Measurements from ENCODE around the gene NIPBL.
"Not testable (repeated sequence)": the region's sequence is repeated elsewhere in the genome, so short reads cannot be mapped to it uniquely, and the experiment has no call there.

Gene NIPBL

GRCh38 chr5:36900283-36900682 is 23.7 kb downstream of the NIPBL start:
- no peak for DNase-seq (ENCODE audit: low read depth in 2 of 2, low spot score in 1 of 2)

- not testable (repeated sequence) for DNase-seq (ENCODE audit: low read depth in 2 of 2, low spot score in 1 of 2)
Measured at GRCh38 chr5:36901077-36901476, 24.5 kb downstream of the NIPBL start.

GRCh38 chr5:36901856-36902255 is 25.3 kb downstream of the NIPBL start:
- no peak for DNase-seq (ENCODE audit: low read depth in 2 of 2, low spot score in 1 of 2)

- DNase-seq (ENCODE audit: low read depth in 2 of 2, low spot score in 1 of 2), result no peak
Measured at GRCh38 chr5:36902353-36902752, 25.8 kb downstream of the NIPBL start.

GRCh38 chr5:36904677-36905076 is 28.1 kb downstream of the NIPBL start:
- no peak for DNase-seq (ENCODE audit: low read depth in 2 of 2, low spot score in 1 of 2)

DNA sequence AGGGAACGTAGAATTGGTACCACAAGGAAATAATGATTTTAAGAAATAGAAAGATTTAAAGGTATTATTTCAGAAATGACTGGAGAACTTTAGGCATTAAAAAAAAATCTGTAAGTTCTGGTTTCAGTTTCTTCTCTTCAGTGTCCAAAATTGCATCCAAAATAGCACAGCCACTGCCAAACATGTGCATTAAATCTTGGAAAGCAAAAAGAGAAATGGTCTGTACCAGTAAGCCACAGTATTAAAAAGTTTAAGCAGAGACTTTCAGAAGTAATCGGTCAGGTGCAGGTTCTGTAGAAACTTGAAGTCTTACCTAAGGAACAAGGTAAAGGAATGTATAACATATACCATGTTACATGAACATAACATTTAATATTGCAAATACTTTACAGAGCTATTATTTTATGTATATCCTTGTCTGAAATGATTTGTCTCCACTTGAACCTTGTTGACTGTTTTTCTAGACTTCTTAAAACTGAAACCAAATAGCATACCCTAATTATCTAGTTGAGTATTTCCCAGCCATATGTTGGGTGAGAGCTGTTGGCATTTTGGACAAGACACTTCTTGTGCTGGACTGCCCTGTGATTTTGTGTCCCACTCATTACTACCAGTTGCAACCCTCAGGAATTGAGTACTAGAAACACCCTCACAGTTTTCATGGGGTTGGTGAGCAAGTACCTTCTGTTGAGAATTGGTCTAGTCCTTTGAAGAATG is 32.1 kb downstream of the NIPBL start:
- DNase-seq (ENCODE audit: low read depth in 2 of 2, low spot score in 1 of 2), result no peak

GRCh38 chr5:36915653-36916052 is 39.1 kb downstream of the NIPBL start:
- no peak for DNase-seq (ENCODE audit: low read depth in 2 of 2, low spot score in 1 of 2)

DNA sequence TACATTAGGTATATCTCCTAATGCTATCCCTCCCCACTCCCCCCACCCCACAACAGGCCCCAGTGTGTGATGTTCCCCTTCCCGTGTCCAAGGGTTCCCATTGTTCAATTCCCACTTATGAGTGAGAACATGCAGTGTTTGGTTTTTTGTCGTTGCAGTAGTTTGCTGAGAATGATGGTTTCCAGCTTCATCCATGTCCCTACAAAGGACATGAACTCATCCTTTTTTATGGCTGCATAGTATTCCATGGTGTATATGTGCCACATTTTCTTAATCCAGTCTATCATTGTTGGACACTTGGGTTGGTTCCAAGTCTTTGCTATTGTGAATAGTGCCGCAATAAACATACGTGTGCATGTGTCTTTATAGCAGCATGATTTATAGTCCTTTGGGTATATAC is 40.0 kb downstream of the NIPBL start:
- DNase-seq (ENCODE audit: low read depth in 2 of 2, low spot score in 1 of 2), result not testable (repeated sequence)

DNA sequence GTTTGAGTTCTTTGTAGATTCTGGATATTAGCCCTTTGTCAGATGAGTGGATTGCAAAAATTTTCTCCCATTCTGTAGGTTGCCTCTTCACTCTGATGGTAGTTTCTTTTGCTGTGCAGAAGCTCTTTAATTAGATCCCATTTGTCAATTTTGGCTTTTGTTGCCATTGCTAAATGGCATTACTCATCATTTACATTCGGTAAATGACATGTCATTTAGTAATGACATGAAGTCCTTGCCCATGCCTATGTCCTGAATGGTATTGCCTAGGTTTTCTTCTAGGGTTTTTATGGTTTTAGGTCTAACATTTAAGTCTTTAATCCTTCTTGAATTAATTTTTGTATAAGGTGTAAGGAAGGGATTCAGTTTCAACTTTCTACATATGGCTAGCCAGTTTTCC is 40.8 kb downstream of the NIPBL start:
- not testable (repeated sequence) for DNase-seq (ENCODE audit: low read depth in 2 of 2, low spot score in 1 of 2)

GRCh38 chr5:36919238-36919637 is 42.7 kb downstream of the NIPBL start:
- no peak for DNase-seq (ENCODE audit: low read depth in 2 of 2, low spot score in 1 of 2)

GRCh38 chr5:36919650-36920049 is 43.1 kb downstream of the NIPBL start:
- no peak for DNase-seq (ENCODE audit: low read depth in 2 of 2, low spot score in 1 of 2)

DNA sequence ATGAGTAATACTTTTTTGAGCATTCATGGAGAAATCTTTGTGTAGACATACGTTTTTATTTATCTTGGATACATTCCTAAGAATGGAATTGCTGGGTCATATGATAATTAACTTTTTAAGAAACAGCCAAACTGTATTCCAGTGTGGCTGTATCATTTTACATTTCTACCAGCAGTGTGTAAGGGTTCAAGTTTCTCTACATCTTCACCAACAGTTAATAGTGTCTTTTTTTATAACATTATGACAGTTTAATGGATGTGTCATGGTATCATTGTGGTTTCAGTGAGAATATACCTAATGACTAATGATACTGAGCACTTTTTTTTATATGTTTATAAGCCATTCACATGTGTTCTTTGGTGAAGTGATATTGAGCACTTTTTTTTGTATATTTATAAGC is 52.4 kb downstream of the NIPBL start:
- DNase-seq (ENCODE audit: low read depth in 2 of 2, low spot score in 1 of 2), result no peak

DNA sequence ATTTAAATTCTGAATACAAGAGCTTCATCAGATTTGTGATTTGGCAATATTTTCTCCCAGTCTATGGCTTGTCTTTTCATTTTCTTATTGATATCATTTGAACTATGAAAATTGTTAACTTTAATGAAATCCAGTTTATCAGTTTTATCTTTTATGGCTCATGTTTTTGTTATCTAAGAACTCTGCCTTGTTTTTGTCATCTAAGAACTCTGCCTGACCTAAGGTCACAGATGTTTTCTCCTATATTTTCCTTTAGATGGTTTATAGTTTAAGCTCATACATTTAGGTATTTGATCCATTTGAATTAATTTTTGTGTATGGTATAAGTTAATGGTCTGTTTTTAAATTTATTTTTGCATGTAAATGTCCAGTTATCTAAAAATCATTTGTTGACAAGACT is 52.9 kb downstream of the NIPBL start:
- DNase-seq (ENCODE audit: low read depth in 2 of 2, low spot score in 1 of 2), result no peak

GRCh38 chr5:36932056-36932455 is 55.5 kb downstream of the NIPBL start:
- DNase-seq (ENCODE audit: low read depth in 2 of 2, low spot score in 1 of 2), result no peak

DNA sequence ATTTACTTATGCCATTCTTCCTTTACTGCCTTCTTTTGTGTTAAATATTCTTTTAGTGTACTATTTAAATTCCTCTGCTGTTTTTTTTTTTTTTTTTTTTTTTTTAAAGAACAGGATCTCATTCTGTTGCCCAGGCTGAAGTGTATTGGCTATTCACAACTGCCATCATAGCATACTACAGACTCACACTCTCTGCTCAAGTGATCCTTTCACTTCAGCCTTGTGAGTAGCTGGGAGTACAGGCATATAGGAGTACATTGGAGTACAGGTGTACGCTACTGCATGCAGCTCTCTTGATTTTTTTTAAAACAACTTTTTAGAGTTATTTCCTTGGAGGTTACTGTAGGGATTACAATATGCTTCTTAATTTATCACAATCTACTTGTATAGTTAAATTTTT is 56.1 kb downstream of the NIPBL start:
- no peak for DNase-seq (ENCODE audit: low read depth in 2 of 2, low spot score in 1 of 2)

DNA sequence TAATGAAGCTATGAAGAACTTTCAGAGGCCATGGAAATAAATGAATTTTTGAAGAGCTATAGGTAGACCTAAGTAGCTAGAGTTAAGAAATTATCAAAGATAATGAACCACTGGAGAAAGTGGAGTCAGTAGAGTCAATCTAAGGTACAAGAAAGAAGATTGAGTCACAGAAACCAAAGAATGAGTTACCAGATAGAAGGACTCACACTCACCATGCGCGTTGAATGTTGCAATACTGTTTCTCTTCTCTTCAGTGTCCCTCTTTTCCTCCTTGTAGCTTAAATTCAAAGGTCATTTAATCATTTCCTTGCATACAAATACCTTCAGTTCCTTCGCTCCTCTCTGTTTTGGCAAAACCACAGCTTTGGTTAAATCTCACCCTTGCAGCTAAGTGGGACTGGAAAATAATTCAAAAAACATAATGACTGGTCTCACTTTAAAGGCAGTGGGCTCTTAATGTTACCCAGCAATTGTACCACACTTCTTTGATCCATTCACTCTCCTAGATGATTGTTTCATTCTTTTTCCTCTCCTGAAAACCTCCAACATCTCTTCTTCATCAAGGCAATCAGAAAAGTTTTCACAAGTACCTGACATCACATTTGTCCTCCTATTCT is 58.3 kb downstream of the NIPBL start:
- no peak for DNase-seq (ENCODE audit: low read depth in 2 of 2, low spot score in 1 of 2)

- no peak for DNase-seq (ENCODE audit: low read depth in 2 of 2, low spot score in 1 of 2)
Measured at GRCh38 chr5:36935805-36936204, 59.2 kb downstream of the NIPBL start.

- no peak for DNase-seq (ENCODE audit: low read depth in 2 of 2, low spot score in 1 of 2)
Measured at GRCh38 chr5:36936309-36936708, 59.7 kb downstream of the NIPBL start.

- DNase-seq (ENCODE audit: low read depth in 2 of 2, low spot score in 1 of 2), result no peak
Measured at GRCh38 chr5:36938129-36938528, 61.6 kb downstream of the NIPBL start.

GRCh38 chr5:36939969-36940858 is 63.6 kb downstream of the NIPBL start:
- no peak for DNase-seq (ENCODE audit: low read depth in 2 of 2, low spot score in 1 of 2)

- no peak for DNase-seq (ENCODE audit: low read depth in 2 of 2, low spot score in 1 of 2)
Measured at GRCh38 chr5:36943584-36943983, 67.0 kb downstream of the NIPBL start.

DNA sequence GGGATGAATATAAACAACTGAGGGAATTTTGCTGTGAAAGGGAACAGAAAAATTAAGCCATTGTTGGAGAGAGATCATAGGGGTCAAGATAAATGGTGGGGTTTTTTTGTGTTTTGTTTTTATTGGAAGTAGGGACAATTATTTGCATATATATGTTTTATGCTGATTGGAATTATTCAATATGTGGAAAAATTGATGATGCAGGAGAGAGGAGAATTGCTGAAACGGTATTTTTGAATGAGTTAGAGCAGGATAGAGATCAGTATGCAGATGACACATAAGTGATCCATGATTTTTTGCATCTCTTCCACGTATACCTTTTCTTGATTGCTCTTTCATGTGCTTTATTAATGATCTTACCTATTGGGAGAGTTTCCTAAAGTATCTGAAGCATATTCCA is 67.5 kb downstream of the NIPBL start:
- DNase-seq (ENCODE audit: low read depth in 2 of 2, low spot score in 1 of 2), result no peak
